Karpas-422 (cell line): Measurements from ENCODE around the gene INKA2. TPM values are rescaled to one million over a fixed set of nuclear protein-coding genes. Genes with fewer than 3 reads are reported as not detected.

Experiments
- DNase-seq: peaks from one replicate; pipeline ENCODE4 v3.0.0-alpha.2; 2015
- H2AFZ ChIP-seq: fragments of 200-600 bp; sonication (generic); 2 replicates; pipeline ENCODE4 v1.6.1; 2014; ENCODE audit warnings: antibody characterized with exemption, low read length, mixed read lengths
- H3K27ac ChIP-seq: fragments of 200-600 bp; sonication (generic); 2 replicates; pipeline ENCODE4 v1.5.1; 2014; ENCODE audit warnings: mild to moderate bottlenecking, low read length, moderate library complexity
- H3K27me3 ChIP-seq: fragments of 200-600 bp; sonication (generic); 2 replicates; pipeline ENCODE4 v1.6.1; 2014; ENCODE audit warnings: low read length, mixed read lengths
- H3K36me3 ChIP-seq: fragments of 200-600 bp; sonication (generic); 2 replicates; pipeline ENCODE4 v1.6.1; 2014; ENCODE audit warnings: low read length, mixed read lengths; ENCODE audit not compliant: insufficient read depth
- H3K4me1 ChIP-seq: fragments of 200-600 bp; sonication (generic); 2 replicates; pipeline ENCODE4 v1.6.1; 2014; ENCODE audit warnings: mild to moderate bottlenecking, low read length, mixed read lengths
- H3K4me2 ChIP-seq: fragments of 200-600 bp; sonication (generic); 2 replicates; pipeline ENCODE4 v1.6.1; 2014; ENCODE audit warnings: low read length, low read depth, mild to moderate bottlenecking; ENCODE audit not compliant: poor library complexity, severe bottlenecking
- H3K4me3 ChIP-seq: fragments of 200-600 bp; sonication (generic); 2 replicates; pipeline ENCODE4 v1.5.1; 2014; ENCODE audit warnings: mild to moderate bottlenecking, antibody characterized with exemption, low read length, mixed read lengths
- H3K79me2 ChIP-seq: fragments of 200-600 bp; sonication (generic); 2 replicates; pipeline ENCODE4 v1.6.1; 2014; ENCODE audit warnings: mild to moderate bottlenecking, low read length, mixed read lengths
- H3K9ac ChIP-seq: fragments of 200-600 bp; sonication (generic); 2 replicates; pipeline ENCODE4 v1.6.0; 2014; ENCODE audit warnings: low read length
- H3K9me2 ChIP-seq: fragments of 200-600 bp; sonication (generic), shearing (Covaris generic); replicated peaks from 2 replicates; pipeline ENCODE4 v1.6.0; 2014; ENCODE audit warnings: mild to moderate bottlenecking, low read length, moderate library complexity; ENCODE audit not compliant: insufficient read depth
- H3K9me3 ChIP-seq: fragments of 300-700, 200-600 bp; sonication (generic); 2 replicates; pipeline ENCODE4 v1.6.1; 2014; ENCODE audit warnings: low read length, mixed read lengths
- H4K20me1 ChIP-seq: fragments of 200-600 bp; sonication (generic); 2 replicates; pipeline ENCODE4 v1.6.1; 2014; ENCODE audit warnings: mild to moderate bottlenecking, antibody characterized with exemption, low read length, low read depth; ENCODE audit not compliant: insufficient read depth
- total RNA-seq: library from RNA; depleted of rRNA; stranded (reverse); fragments of >200 nt; shearing (Covaris generic); gene quantifications from 2 replicates; pipeline ENCODE4 v1.2.3, GENCODE V29; 2014; ENCODE audit warnings: low replicate concordance

INKA2 gene
- total RNA-seq, 1 experiment from 2014 or later, result 1.1 TPM

DNA sequence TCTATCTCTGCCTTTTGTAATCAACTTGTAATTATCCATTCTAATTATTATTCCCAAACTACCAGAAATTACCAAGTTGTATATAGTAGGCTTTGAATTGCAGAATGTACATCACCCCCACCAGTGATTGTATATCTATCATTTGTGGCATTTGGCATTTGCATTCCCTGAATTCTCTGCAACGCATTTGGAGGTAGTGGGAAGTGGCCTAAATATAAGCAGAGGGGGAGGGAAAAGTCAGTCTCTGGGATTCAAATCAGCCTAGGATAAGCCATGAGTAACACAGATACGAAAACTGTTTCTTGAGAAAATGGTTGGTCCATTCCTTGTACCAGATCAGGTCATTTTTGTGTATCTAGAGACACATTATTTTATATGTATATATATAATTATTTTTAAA lies 37.2 kb upstream of the INKA2 start:
- no peak overlapping the region for H3K9ac ChIP-seq
- no peak overlapping the region for H3K4me2 ChIP-seq
- H3K9me2 ChIP-seq, result no peaks in the 10 kb centered on the region
- no peaks in the 10 kb centered on the region for H3K36me3 ChIP-seq
- no peak for DNase-seq
- no peaks in the 10 kb centered on the region for H3K27me3 ChIP-seq
- no peak overlapping the region for H3K4me3 ChIP-seq
- H3K27ac ChIP-seq, result no peak overlapping the region
- no peaks in the 10 kb centered on the region for H3K9me3 ChIP-seq
- no peak overlapping the region for H2AFZ ChIP-seq
- H3K79me2 ChIP-seq, result no peaks in the 10 kb centered on the region
- no peaks in the 10 kb centered on the region for H3K4me1 ChIP-seq
- H4K20me1 ChIP-seq, result no peaks in the 10 kb centered on the region

- Histone ChIP-seq H3K4me3 (no peak overlapping the region), H3K36me3 (no peaks in the 10 kb centered on the region), H3K27ac (no peak overlapping the region)
These were observed 36.8 kb upstream of the INKA2 start for GRCh38 chr1:111775966-111776365.

GRCh38 chr1:111770916-111771315 lies 31.7 kb upstream of the INKA2 start:
- Histone ChIP-seq H3K4me2 (no peak overlapping the region), H3K9me2 (no peaks in the 10 kb centered on the region), H3K27ac (no peak overlapping the region), H4K20me1 (peaks cover 12% of the 10 kb centered on the region), H3K9me3 (no peaks in the 10 kb centered on the region), H3K4me3 (no peak overlapping the region), H2AFZ (no peak overlapping the region), H3K9ac (no peak overlapping the region), H3K27me3 (no peaks in the 10 kb centered on the region), H3K36me3 (peaks cover 22% of the 10 kb centered on the region), H3K4me1 (peaks cover 5% of the 10 kb centered on the region; the same call in 1 of the 2 replicates), H3K79me2 (peaks cover 8% of the 10 kb centered on the region)
- no peak for DNase-seq

More at GRCh38 chr1:111775966-111776365, 36.8 kb upstream of the INKA2 start:
- no peak overlapping the region for H3K9ac ChIP-seq
- H3K9me3 ChIP-seq, result no peaks in the 10 kb centered on the region
- DNase-seq, result no peak
- no peaks in the 10 kb centered on the region for H3K9me2 ChIP-seq
- no peaks in the 10 kb centered on the region for H4K20me1 ChIP-seq
- no peaks in the 10 kb centered on the region for H3K27me3 ChIP-seq
- H3K4me2 ChIP-seq, result no peak overlapping the region
- H3K79me2 ChIP-seq, result no peaks in the 10 kb centered on the region
- H3K4me1 ChIP-seq, result no peaks in the 10 kb centered on the region
- H2AFZ ChIP-seq, result no peak overlapping the region

GRCh38 chr1:111769517-111770146 lies 30.4 kb upstream of the INKA2 start:
- Histone ChIP-seq H3K9me3 (no peaks in the 10 kb centered on the region), H4K20me1 (peaks cover 12% of the 10 kb centered on the region), H3K9ac (no peak overlapping the region), H3K9me2 (no peaks in the 10 kb centered on the region), H3K36me3 (peaks cover 35% of the 10 kb centered on the region), H3K27ac (no peak overlapping the region), H3K4me1 (peaks cover 5% of the 10 kb centered on the region; the same call in 1 of the 2 replicates), H2AFZ (no peak overlapping the region), H3K4me2 (no peak overlapping the region), H3K79me2 (peaks cover 10% of the 10 kb centered on the region), H3K27me3 (no peaks in the 10 kb centered on the region), H3K4me3 (no peak overlapping the region)
- DNase-seq, result peak; percentile 91

- no peak for DNase-seq
- peaks cover 12% of the 10 kb centered on the region for H4K20me1 ChIP-seq
- H3K27me3 ChIP-seq, result no peaks in the 10 kb centered on the region
- no peaks in the 10 kb centered on the region for H3K9me2 ChIP-seq
- H3K36me3 ChIP-seq, result peaks cover 40% of the 10 kb centered on the region
- H3K4me1 ChIP-seq, result peaks cover 5% of the 10 kb centered on the region; the same call in 1 of the 2 replicates
- no peak overlapping the region for H3K4me3 ChIP-seq
- peaks cover 12% of the 10 kb centered on the region for H3K79me2 ChIP-seq
- H3K27ac ChIP-seq, result no peak overlapping the region
- no peak overlapping the region for H2AFZ ChIP-seq
- H3K4me2 ChIP-seq, result no peak overlapping the region
- H3K9ac ChIP-seq, result no peak overlapping the region
- H3K9me3 ChIP-seq, result no peaks in the 10 kb centered on the region
These were observed 29.4 kb upstream of the INKA2 start for GRCh38 chr1:111768625-111769024.

DNA sequence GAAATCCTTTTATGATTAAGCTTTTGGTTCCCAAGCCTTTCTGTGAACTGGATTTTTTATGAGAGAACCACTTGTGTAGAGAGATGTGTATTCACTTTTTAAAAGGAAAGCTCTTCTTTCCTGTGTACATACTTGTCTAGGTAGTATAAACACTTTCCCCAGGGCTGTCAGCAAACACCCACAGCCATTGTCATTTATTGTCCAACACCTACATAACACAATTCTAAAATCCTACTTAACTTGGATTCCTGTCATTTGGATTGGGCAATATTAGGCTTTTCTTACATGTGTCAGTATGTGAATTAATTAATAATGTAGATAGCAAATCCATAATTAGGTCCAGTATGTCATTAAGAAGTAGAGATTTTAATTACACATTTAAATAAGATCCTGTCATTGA lies 28.8 kb upstream of the INKA2 start:
- Histone ChIP-seq H3K9me2 (no peaks in the 10 kb centered on the region), H3K9me3 (no peaks in the 10 kb centered on the region), H3K4me1 (peaks cover 5% of the 10 kb centered on the region; the same call in 1 of the 2 replicates), H3K27me3 (no peaks in the 10 kb centered on the region), H3K4me3 (no peak overlapping the region), H4K20me1 (peaks cover 12% of the 10 kb centered on the region), H3K4me2 (no peak overlapping the region), H3K36me3 (peaks cover 41% of the 10 kb centered on the region), H3K79me2 (peaks cover 12% of the 10 kb centered on the region), H3K9ac (no peak overlapping the region), H3K27ac (no peak overlapping the region), H2AFZ (no peak overlapping the region)
- no peak for DNase-seq

GRCh38 chr1:111762332-111762731 lies 23.1 kb upstream of the INKA2 start:
- Histone ChIP-seq H3K27me3 (no peaks in the 10 kb centered on the region), H3K4me1 (peaks cover 9% of the 10 kb centered on the region), H3K4me3 (no peak overlapping the region), H3K9ac (no peak overlapping the region), H3K27ac (no peak overlapping the region), H3K4me2 (no peak overlapping the region), H2AFZ (no peak overlapping the region), H3K79me2 (peaks cover 32% of the 10 kb centered on the region), H3K9me2 (no peaks in the 10 kb centered on the region), H4K20me1 (no peaks in the 10 kb centered on the region), H3K36me3 (peaks cover 68% of the 10 kb centered on the region), H3K9me3 (no peaks in the 10 kb centered on the region)
- DNase-seq, result no peak

GRCh38 chr1:111761717-111762116 lies 22.5 kb upstream of the INKA2 start:
- peaks cover 64% of the 10 kb centered on the region for H3K36me3 ChIP-seq
- peaks cover 15% of the 10 kb centered on the region for H3K4me1 ChIP-seq
- no peak overlapping the region for H3K9ac ChIP-seq
- no peak overlapping the region for H2AFZ ChIP-seq
- no peak for DNase-seq
- no peak overlapping the region for H3K4me2 ChIP-seq
- H3K9me3 ChIP-seq, result no peaks in the 10 kb centered on the region
- H3K27me3 ChIP-seq, result no peaks in the 10 kb centered on the region
- no peaks in the 10 kb centered on the region for H3K9me2 ChIP-seq
- H3K4me3 ChIP-seq, result no peak overlapping the region
- no peak overlapping the region for H3K27ac ChIP-seq
- peaks cover 38% of the 10 kb centered on the region for H3K79me2 ChIP-seq
- H4K20me1 ChIP-seq, result no peaks in the 10 kb centered on the region
